OCI-LY7 (cell line): ENCODE measurements around the gene UQCR10. TPM values are rescaled to one million over a fixed set of nuclear protein-coding genes. Genes with fewer than 3 reads are reported as not detected.

Experiments
- BruUV-seq: library from RNA; stranded (reverse); fragments of 400-500 nt; replicated peaks from 2 replicates; lab custom pipeline; 2021; lab: Mats Ljungman, UMichigan
- CTCF ChIA-PET: fragments of 300-600 bp; sonication (Branson Sonifier 250); formaldehyde crosslinking; loops from one replicate; lab custom pipeline; 2022; ENCODE audit warnings: antibody characterized with exemption; ENCODE audit not compliant: unreplicated experiment; lab: Charles Lee
- POLR2A ChIA-PET: fragments of 300-600 bp; sonication (Branson Sonifier 250); formaldehyde crosslinking; loops from one replicate; lab custom pipeline; 2022; ENCODE audit warnings: antibody characterized with exemption; lab: Charles Lee
- DNase-seq: peaks from one replicate; pipeline ENCODE4 v3.0.0-alpha.2; 2015; ENCODE audit warnings: low spot score
- H2AFZ ChIP-seq: fragments of 200-600 bp; sonication (generic), shearing (Covaris generic); 2 replicates; pipeline ENCODE4 v1.6.1; 2014; ENCODE audit warnings: mild to moderate bottlenecking, antibody characterized with exemption, low read length, moderate library complexity
- H3K27ac ChIP-seq: fragments of 200-600 bp; sonication (generic); 2 replicates; pipeline ENCODE4 v1.5.1; 2014; ENCODE audit warnings: mixed run types, low read depth, mild to moderate bottlenecking, moderate library complexity, low read length, inconsistent platforms; ENCODE audit not compliant: poor library complexity, severe bottlenecking
- H3K36me3 ChIP-seq: fragments of 200-600 bp; sonication (generic); 2 replicates; pipeline ENCODE4 v1.6.1; 2014; ENCODE audit warnings: mild to moderate bottlenecking, antibody characterized with exemption, low read length, moderate library complexity, mixed read lengths; ENCODE audit not compliant: insufficient read depth
- H3K4me1 ChIP-seq: fragments of 200-600 bp; sonication (generic); 2 replicates; pipeline ENCODE4 v1.5.1; 2014; ENCODE audit warnings: mild to moderate bottlenecking, low read length; ENCODE audit not compliant: insufficient read depth, poor library complexity, severe bottlenecking
- H3K4me2 ChIP-seq: fragments of 200-600 bp; sonication (generic); 2 replicates; pipeline ENCODE4 v1.6.1; 2014; ENCODE audit warnings: mild to moderate bottlenecking, low read length
- H3K4me3 ChIP-seq: fragments of 200-600 bp; sonication (generic); 2 replicates; pipeline ENCODE4 v1.5.1; 2014; ENCODE audit warnings: mild to moderate bottlenecking, low read depth, low read length; ENCODE audit not compliant: poor library complexity, severe bottlenecking
- H3K79me2 ChIP-seq: fragments of 200-600 bp; sonication (generic); 2 replicates; pipeline ENCODE4 v1.6.1; 2016; ENCODE audit warnings: low read depth, mild to moderate bottlenecking, low read length, moderate library complexity, mixed read lengths; ENCODE audit not compliant: insufficient read depth
- H3K9me2 ChIP-seq: fragments of 200-600 bp; sonication (generic); 2 replicates; pipeline ENCODE4 v1.6.1; 2016; ENCODE audit warnings: mild to moderate bottlenecking, low read length, mixed read lengths; ENCODE audit not compliant: insufficient read depth
- H3K9me3 ChIP-seq: fragments of 200-600 bp; sonication (generic); 2 replicates; pipeline ENCODE4 v1.6.1; 2014; ENCODE audit warnings: mild to moderate bottlenecking, mixed run types, low read length, mixed read lengths
- H4K20me1 ChIP-seq: fragments of 200-600 bp; sonication (generic); 2 replicates; pipeline ENCODE4 v1.6.1; 2014; ENCODE audit warnings: mild to moderate bottlenecking, antibody characterized with exemption, low read length, moderate library complexity, mixed read lengths; ENCODE audit not compliant: insufficient read depth
- EZH2phosphoT487 ChIP-seq: fragments of 200-600 bp; sonication (generic); IDR thresholded peaks from 2 replicates; pipeline ENCODE4 v1.6.1; 2018; ENCODE audit warnings: low read depth, borderline replicate concordance, mild to moderate bottlenecking, mixed run types, antibody characterized with exemption, low read length, moderate library complexity, mixed read lengths
- intact Hi-C: fragments of 100-400 bp; cut with micrococcal nuclease; formaldehyde crosslinking; loops from one replicate; pipeline ENCODE4 v1.10.0; 2022; ENCODE audit not compliant: unreplicated experiment
- total RNA-seq, 2 experiments: library from RNA; depleted of rRNA in 1 of 2; stranded (reverse); fragments of >200 nt in 1 of 2; shearing (Covaris generic) in 1 of 2; gene quantifications; 2 replicates each; pipeline ENCODE4 v1.2.3, GENCODE V29; 2014 to 2022
- TF ChIP-seq, protein P1 (sequence below): fragments of 200-600 bp; sonication (generic); conservative IDR thresholded peaks from 2 replicates; pipeline ENCODE4 v1.5.1; 2014; ENCODE audit warnings: mild to moderate bottlenecking, antibody characterized with exemption, low read length, moderate library complexity, mixed read lengths

UQCR10 gene
- total RNA-seq, 2 experiments from 2014 or later = 104 to 108 TPM

DNA sequence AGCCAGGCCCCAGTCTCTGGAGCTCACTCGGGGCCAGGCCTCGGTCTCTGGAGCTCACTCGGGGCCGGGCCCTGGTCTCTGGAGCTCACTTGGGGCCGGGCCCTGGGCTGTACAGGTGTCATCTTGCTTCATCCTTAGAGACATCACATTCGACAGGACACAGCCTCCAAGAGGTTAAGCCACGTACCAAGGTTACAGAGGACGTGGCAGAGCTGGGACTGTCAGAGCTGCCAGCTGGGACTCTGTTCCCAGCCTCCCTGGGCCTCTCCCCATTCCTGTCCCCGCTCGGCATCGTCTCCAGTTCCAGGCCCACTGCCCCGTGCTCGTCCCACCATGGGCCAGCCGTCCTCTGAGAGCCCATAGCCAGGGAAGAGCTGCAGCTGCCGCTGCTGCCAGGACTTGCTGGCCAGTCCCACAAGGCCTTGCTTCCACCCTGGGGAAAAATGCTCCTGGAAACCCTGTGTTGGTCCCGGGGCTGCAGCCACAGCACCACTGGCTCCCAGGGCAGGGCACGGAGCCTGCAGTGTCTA is 27.8 kb upstream of the UQCR10 start:
- no TSS peak for BruUV-seq
- H2AFZ ChIP-seq = no peak overlapping the region
- H3K27ac ChIP-seq = no peak overlapping the region
- TF ChIP-seq, protein P1, sequence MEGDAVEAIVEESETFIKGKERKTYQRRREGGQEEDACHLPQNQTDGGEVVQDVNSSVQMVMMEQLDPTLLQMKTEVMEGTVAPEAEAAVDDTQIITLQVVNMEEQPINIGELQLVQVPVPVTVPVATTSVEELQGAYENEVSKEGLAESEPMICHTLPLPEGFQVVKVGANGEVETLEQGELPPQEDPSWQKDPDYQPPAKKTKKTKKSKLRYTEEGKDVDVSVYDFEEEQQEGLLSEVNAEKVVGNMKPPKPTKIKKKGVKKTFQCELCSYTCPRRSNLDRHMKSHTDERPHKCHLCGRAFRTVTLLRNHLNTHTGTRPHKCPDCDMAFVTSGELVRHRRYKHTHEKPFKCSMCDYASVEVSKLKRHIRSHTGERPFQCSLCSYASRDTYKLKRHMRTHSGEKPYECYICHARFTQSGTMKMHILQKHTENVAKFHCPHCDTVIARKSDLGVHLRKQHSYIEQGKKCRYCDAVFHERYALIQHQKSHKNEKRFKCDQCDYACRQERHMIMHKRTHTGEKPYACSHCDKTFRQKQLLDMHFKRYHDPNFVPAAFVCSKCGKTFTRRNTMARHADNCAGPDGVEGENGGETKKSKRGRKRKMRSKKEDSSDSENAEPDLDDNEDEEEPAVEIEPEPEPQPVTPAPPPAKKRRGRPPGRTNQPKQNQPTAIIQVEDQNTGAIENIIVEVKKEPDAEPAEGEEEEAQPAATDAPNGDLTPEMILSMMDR = no peak
- TF ChIP-seq EZH2phosphoT487 = no peak
- POLR2A ChIA-PET = no interaction called here
- H3K4me3 ChIP-seq = no peak overlapping the region
- no peaks in the 10 kb centered on the region for H3K79me2 ChIP-seq
- no peak overlapping the region for H3K4me2 ChIP-seq
- CTCF ChIA-PET = no interaction called here
- no peaks in the 10 kb centered on the region for H3K9me3 ChIP-seq
- H3K9me2 ChIP-seq = no peaks in the 10 kb centered on the region
- DNase-seq = no peak
- H4K20me1 ChIP-seq = no peaks in the 10 kb centered on the region
- H3K4me1 ChIP-seq = no peaks in the 10 kb centered on the region
- intact Hi-C loops = no loop called here
- no peaks in the 10 kb centered on the region for H3K36me3 ChIP-seq

- intact Hi-C loops = no loop called here
- H3K4me3 ChIP-seq = no peak overlapping the region
- CTCF ChIA-PET = no interaction called here
- H4K20me1 ChIP-seq = no peaks in the 10 kb centered on the region
- H3K9me2 ChIP-seq = no peaks in the 10 kb centered on the region
- POLR2A ChIA-PET = no interaction called here
- H3K4me2 ChIP-seq = no peak overlapping the region
- TF ChIP-seq, protein P1 = no peak
- TF ChIP-seq EZH2phosphoT487 = no peak
- no peak for DNase-seq
- H2AFZ ChIP-seq = no peak overlapping the region
- no peaks in the 10 kb centered on the region for H3K36me3 ChIP-seq
- no peaks in the 10 kb centered on the region for H3K9me3 ChIP-seq
- BruUV-seq = no TSS peak
- no peaks in the 10 kb centered on the region for H3K4me1 ChIP-seq
- H3K27ac ChIP-seq = no peak overlapping the region
- no peaks in the 10 kb centered on the region for H3K79me2 ChIP-seq
Observed at GRCh38 chr22:29740216-29740615, 27.0 kb upstream of the UQCR10 start.

GRCh38 chr22:29741926-29742325 is 25.2 kb upstream of the UQCR10 start:
- H3K79me2 ChIP-seq = no peaks in the 10 kb centered on the region
- H3K4me1 ChIP-seq = no peaks in the 10 kb centered on the region
- TF ChIP-seq EZH2phosphoT487 = no peak
- TF ChIP-seq, protein P1 = no peak
- no peaks in the 10 kb centered on the region for H3K9me2 ChIP-seq
- H2AFZ ChIP-seq = no peak overlapping the region
- BruUV-seq = no TSS peak
- POLR2A ChIA-PET = no interaction called here
- H3K36me3 ChIP-seq = no peaks in the 10 kb centered on the region
- intact Hi-C loops = no loop called here
- H3K9me3 ChIP-seq = no peaks in the 10 kb centered on the region
- no peak overlapping the region for H3K4me2 ChIP-seq
- no peaks in the 10 kb centered on the region for H4K20me1 ChIP-seq
- DNase-seq = no peak
- no peak overlapping the region for H3K27ac ChIP-seq
- CTCF ChIA-PET = no interaction called here
- H3K4me3 ChIP-seq = no peak overlapping the region
